ENCODE measurements around the gene TRABD2B.

- TF ChIP-seq CTCF (IDR thresholded peaks at IDR 0.05) (no peak), POLR2A (IDR thresholded peaks at IDR 0.05) (no peak)
Observed at GRCh38 chr1:47774986-47775834, 222.0 kb downstream of the TRABD2B start.
